ENCODE results near the gene ATG4D. TPM values are rescaled to one million over a fixed set of nuclear protein-coding genes. Genes with fewer than 3 reads are reported as not detected.

ATG4D gene
- total and polyA plus RNA-seq, 10 of the 15 experiments (the other 5 are each of a cell fraction or from before 2014, with no cell fraction given) = 0.39 to 28.7 (median 13.4) TPM

DNA sequence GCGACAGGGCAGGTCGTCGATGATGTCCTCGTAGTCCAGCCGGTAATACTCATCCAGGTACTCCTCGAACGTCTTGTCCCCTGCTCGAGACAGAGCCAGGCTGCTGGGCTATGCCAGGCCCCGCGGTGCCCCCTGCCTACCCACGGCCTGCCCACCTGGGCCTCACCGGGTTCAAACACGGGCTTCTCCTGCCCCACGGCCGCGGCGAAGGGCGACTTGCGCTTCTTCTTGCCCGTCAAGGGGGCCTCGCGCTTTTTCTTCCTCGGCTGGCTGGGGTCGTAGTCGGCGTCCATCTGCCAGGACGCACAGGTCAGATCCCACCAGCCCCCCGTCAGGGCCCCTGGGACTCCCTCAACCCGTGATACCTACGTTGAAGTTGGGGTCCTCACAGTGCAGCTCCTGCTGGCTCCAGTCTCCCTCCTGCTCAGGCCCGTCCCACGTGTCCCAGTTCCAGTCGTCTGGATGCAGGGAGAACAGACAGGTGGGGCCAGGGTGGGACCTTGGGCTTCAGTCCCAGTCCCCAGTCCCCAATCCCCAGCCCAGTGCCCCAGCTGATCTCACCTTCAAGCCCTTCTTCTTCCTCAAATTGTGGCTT, 14.0 kb downstream of the ATG4D start:
- no peaks in the 10 kb centered on the region for H3K9me3 ChIP-seq (replicated peaks; ENCODE audit: control insufficient read depth, insufficient read depth, low read length)
- peaks cover 22% of the 10 kb centered on the region in 2 experiments for H3K36me3 ChIP-seq (ENCODE audit: control insufficient read depth in 2 of 2, insufficient read depth in 2 of 2, low read length in 1 of 2)
- TF ChIP-seq, protein P1, sequence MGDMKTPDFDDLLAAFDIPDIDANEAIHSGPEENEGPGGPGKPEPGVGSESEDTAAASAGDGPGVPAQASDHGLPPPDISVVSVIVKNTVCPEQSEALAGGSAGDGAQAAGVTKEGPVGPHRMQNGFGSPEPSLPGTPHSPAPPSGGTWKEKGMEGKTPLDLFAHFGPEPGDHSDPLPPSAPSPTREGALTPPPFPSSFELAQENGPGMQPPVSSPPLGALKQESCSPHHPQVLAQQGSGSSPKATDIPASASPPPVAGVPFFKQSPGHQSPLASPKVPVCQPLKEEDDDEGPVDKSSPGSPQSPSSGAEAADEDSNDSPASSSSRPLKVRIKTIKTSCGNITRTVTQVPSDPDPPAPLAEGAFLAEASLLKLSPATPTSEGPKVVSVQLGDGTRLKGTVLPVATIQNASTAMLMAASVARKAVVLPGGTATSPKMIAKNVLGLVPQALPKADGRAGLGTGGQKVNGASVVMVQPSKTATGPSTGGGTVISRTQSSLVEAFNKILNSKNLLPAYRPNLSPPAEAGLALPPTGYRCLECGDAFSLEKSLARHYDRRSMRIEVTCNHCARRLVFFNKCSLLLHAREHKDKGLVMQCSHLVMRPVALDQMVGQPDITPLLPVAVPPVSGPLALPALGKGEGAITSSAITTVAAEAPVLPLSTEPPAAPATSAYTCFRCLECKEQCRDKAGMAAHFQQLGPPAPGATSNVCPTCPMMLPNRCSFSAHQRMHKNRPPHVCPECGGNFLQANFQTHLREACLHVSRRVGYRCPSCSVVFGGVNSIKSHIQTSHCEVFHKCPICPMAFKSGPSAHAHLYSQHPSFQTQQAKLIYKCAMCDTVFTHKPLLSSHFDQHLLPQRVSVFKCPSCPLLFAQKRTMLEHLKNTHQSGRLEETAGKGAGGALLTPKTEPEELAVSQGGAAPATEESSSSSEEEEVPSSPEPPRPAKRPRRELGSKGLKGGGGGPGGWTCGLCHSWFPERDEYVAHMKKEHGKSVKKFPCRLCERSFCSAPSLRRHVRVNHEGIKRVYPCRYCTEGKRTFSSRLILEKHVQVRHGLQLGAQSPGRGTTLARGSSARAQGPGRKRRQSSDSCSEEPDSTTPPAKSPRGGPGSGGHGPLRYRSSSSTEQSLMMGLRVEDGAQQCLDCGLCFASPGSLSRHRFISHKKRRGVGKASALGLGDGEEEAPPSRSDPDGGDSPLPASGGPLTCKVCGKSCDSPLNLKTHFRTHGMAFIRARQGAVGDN (IDR thresholded peaks at IDR 0.05) = no peak
- TF ChIP-seq POLR2AphosphoS2 (IDR thresholded peaks at IDR 0.05; ENCODE audit: low read depth, low read length) (no peak), POLR2A (IDR thresholded peaks at IDR 0.05; ENCODE audit: low read depth, low read length) (0 out of 2 replicates have a peak, but pooled peaks have one; percentile 51)
- TF ChIP-seq, protein P2, sequence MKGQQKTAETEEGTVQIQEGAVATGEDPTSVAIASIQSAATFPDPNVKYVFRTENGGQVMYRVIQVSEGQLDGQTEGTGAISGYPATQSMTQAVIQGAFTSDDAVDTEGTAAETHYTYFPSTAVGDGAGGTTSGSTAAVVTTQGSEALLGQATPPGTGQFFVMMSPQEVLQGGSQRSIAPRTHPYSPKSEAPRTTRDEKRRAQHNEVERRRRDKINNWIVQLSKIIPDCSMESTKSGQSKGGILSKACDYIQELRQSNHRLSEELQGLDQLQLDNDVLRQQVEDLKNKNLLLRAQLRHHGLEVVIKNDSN (IDR thresholded peaks at IDR 0.05; ENCODE audit: borderline replicate concordance, extremely low read length, insufficient read depth, low read depth, low read length) = no peak
- no TSS peak for BruUV-seq (replicated peaks)
- CTCF ChIA-PET = no interaction called here
- no peak overlapping the region for H3K27ac ChIP-seq (ENCODE audit: control insufficient read depth, insufficient read depth)
- 98% methylated on average over 31 of the region's 33 CpGs for WGBS (ENCODE audit: insufficient coverage, insufficient replicate concordance, low lambda C conversion rate, missing lambda C conversion rate)
- H3K9ac ChIP-seq (ENCODE audit: control insufficient read depth, insufficient read depth, low read length) = no peak overlapping the region
- SMC1A ChIA-PET (ENCODE audit: uncharacterized antibody, unreplicated experiment) = no interaction called here
- ATAC-seq = no peak
- no peak for FAIRE-seq
- no peak overlapping the region for H3K4me3 ChIP-seq
- RAD21 ChIA-PET (ENCODE audit: unreplicated experiment) = no interaction called here
- in situ Hi-C loops (cut with MboI) (no loop called here), intact Hi-C loops (cut with micrococcal nuclease; ENCODE audit: unreplicated experiment) (no loop called here)
- no peak for DNase-seq (ENCODE audit: low read depth, low spot score)
- no peak overlapping the region for H3K4me2 ChIP-seq (ENCODE audit: control insufficient read depth, insufficient read depth)
- no peak overlapping the region for H2AFZ ChIP-seq (ENCODE audit: control insufficient read depth, low read depth, low read length)
- POLR2A ChIA-PET = interaction anchor here (0.7 kb wide), 1 partner anchor 286 kb away, joined by 3 read pairs; no protein-coding TSS in a partner anchor
- no peaks in the 10 kb centered on the region for H3K27me3 ChIP-seq (replicated peaks in 1 of 2; ENCODE audit: control insufficient read depth in 2 of 2, insufficient read depth in 2 of 2, low read length in 1 of 2)
- peaks cover 29% of the 10 kb centered on the region for H3K4me1 ChIP-seq (ENCODE audit: control insufficient read depth, insufficient read depth, low read length)
- H4K20me1 ChIP-seq (ENCODE audit: control insufficient read depth, insufficient read depth) = no peaks in the 10 kb centered on the region
- H3K79me2 ChIP-seq (ENCODE audit: control insufficient read depth, insufficient read depth, low read length) = no peaks in the 10 kb centered on the region; the same call in 1 of the 2 replicates

Data from GM12878 (cell line).